ENCODE measurements around the gene HOMER3. TPM values are rescaled to one million over a fixed set of nuclear protein-coding genes. Genes with fewer than 3 reads are reported as not detected.

HOMER3 gene
- total RNA-seq, 1 donor from 2014 or later, result 106 TPM

DNA sequence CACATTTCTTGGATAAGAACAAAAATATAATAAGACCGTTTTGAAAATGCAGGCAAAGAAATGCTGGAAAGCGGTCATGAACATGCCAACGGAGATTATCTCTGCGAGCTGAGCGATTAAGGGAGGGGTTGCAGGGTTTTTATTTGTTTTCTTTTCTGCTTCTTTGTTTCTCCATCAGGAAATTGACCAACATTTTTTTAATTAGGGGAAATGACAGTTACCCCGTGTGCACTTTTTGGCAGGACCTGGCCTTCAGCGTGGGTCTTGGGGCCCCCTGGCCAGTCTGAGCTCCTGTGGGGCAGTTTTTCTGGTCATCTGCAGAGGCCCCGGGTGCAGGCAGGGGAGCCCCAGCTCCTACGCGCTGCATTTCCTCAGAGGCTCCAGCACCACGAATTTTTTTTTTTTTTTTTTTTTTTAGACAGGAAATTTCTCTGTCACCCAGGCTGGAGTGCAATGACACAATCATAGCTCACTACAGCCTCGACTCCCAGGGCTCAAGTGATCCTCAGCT, 31.3 kb upstream of the HOMER3 start:
- TF ChIP-seq, protein P1, sequence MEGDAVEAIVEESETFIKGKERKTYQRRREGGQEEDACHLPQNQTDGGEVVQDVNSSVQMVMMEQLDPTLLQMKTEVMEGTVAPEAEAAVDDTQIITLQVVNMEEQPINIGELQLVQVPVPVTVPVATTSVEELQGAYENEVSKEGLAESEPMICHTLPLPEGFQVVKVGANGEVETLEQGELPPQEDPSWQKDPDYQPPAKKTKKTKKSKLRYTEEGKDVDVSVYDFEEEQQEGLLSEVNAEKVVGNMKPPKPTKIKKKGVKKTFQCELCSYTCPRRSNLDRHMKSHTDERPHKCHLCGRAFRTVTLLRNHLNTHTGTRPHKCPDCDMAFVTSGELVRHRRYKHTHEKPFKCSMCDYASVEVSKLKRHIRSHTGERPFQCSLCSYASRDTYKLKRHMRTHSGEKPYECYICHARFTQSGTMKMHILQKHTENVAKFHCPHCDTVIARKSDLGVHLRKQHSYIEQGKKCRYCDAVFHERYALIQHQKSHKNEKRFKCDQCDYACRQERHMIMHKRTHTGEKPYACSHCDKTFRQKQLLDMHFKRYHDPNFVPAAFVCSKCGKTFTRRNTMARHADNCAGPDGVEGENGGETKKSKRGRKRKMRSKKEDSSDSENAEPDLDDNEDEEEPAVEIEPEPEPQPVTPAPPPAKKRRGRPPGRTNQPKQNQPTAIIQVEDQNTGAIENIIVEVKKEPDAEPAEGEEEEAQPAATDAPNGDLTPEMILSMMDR (conservative IDR thresholded peaks at IDR 0.05; ENCODE audit: low read depth, low read length), result no peak
- DNase-seq (ENCODE audit: low read depth), result no peak
- no peak overlapping the region for H3K4me3 ChIP-seq (ENCODE audit: low read depth, low read length)

DNA sequence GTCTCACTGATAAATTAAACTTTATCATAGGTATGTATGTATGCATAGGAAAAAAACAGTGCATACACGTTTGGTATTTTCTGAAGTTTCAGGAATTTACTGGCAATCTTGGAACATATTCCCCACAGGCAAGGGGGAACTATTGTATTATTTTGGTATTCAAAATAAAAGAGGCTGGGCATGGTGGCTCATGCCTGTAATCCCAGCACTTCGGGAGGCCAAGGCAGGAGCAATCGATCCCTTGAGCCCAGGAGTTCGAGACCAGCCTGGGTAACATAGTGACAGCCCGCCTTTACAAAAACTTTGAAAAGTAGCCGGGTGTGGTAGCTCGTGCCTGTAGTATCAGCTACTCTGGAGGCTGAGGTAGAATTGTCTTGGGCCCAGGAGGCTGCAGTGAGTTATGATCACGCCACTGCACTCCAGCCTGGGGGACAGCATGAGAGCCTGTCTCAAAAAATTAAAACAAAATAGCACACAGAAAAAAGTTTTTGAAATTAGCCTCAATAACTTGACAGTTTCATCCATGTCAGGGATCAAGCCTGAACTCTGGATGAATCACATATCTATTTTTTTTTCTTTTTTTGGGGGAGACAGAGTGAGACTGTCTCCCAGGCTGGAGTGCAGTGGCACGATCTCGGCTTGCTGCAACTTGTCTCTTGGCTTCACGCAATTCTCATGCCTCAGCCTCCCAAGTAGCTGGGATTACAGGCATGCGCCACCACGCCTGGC, 29.1 kb upstream of the HOMER3 start:
- DNase-seq (ENCODE audit: low read depth), result no peak
- TF ChIP-seq, protein P1 (conservative IDR thresholded peaks at IDR 0.05; ENCODE audit: low read depth, low read length), result no peak
- no peak overlapping the region for H3K4me3 ChIP-seq (ENCODE audit: low read depth, low read length)

DNA sequence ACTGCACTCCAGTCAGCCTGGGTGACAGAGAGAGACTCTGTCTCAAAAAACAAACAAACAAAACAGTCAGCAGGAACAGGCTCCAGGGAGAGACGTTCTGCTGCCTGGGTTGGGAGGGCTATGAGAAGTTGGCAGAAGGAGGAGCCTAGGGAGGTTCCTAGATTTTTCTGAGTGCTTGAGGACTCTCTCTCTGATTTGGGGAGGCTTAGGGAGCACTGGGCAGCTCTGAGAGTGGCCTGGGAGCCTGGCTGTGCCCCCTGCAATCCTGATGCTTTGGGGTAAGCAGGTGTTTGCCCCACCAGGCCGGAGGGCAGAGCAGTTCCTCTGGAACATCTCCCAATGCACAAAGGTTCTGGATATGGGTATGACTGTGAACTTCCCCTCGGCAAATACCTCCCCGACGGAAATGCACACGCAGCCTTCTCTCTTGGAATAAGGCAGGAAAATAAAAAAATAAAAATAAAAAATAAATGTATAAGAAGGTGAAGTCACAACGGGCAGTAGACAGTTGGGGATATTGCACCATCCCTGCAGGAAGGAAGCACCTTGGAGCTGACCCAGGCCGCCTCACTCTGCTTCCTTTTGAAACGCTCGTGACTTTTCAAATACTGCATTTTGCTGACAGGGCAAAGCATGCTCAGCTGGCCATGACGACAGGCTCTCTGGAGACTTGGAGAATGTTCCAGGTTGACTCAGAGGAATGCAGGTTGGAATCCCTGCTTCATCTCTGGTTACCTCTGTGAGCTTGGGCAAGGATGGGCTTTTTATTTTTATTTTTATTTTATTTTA, 26.5 kb upstream of the HOMER3 start:
- no peak overlapping the region for H3K4me3 ChIP-seq (ENCODE audit: low read depth, low read length)
- DNase-seq (ENCODE audit: low read depth), result peak; percentile 89
- TF ChIP-seq, protein P1 (conservative IDR thresholded peaks at IDR 0.05; ENCODE audit: low read depth, low read length), result no peak

DNA sequence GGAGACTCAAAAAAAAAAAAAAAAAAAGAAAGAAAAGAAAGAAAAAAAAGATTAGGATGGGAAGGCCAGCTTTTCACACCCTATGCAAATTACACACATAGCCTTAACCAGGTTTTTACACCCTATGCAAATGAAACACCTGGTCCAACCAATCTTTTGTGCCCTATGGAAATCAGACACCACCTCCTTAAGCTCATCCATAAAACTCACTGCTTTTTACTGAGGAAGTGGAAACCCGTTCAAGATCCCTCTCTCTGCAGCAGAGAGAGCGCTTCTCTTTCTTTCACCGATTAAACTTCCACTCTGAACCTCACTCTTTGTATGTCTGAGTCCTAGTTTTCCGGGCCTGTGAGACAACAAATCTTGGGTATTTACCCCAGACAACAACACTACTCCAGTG, 25.3 kb upstream of the HOMER3 start:
- H3K4me3 ChIP-seq (ENCODE audit: low read depth, low read length), result no peak overlapping the region
- DNase-seq (ENCODE audit: low read depth), result no peak
- TF ChIP-seq, protein P1 (conservative IDR thresholded peaks at IDR 0.05; ENCODE audit: low read depth, low read length), result no peak

DNA sequence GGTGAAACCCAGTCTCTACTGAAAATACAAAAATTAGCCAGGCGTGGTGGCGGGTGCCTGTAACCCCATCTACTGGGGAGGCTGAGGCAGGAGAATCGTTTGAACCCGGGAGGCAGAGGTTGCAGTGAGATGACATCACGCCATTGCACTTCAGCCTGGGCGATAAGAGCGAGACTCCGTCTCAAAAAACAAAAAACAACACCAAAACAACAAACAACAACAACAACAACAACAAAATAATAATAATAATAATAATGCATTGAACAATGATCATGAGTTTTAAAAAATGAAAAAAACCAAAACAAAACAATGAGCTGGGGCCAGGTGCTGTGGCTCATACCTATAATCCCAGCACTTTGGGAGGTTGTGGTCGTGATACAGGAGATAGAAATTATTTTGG, 23.1 kb upstream of the HOMER3 start:
- TF ChIP-seq, protein P1 (conservative IDR thresholded peaks at IDR 0.05; ENCODE audit: low read depth, low read length), result no peak
- H3K4me3 ChIP-seq (ENCODE audit: low read depth, low read length), result no peak overlapping the region
- no peak for DNase-seq (ENCODE audit: low read depth)

DNA sequence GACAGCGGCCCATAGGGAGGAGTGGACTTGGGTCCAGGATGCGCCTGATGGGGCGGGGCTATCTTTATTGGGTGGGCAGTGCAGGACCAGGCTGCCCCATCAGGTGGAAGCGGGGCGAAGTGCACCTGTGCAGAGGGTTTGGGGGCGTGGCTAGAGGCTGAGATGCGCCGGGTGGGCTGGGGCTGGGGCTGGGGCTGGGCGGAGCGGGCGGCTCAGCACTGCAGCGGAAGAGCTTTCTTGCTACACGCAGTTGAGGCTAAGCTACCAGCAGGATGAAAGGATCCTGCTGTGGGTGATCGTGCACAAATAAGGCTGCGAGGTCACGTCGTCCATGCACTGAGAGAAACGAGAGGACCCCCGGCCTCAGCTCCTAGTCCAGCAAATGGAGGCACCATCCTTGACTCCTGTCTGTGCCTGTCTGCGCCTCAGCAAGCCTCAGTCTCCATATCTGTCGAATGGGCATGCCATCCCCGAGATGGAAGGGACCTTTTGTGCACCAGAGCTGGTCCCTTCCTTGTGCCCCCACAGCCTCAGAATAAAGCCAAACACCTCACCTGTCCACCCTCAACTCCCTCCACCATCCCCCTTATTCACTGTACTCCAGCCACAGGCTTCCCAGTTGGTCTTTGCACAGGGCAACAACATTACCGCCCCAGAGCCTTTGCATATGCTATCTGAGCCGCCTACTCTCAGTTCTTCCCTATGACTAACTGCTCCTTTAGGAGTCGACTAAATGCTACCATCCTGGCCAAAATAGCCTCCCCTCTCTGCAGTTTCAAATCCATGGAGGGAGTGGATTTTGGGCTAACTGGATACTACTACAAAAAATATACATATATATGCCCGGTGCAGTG, 21.0 kb upstream of the HOMER3 start:
- H3K4me3 ChIP-seq (ENCODE audit: low read depth, low read length), result no peak overlapping the region
- TF ChIP-seq, protein P1 (conservative IDR thresholded peaks at IDR 0.05; ENCODE audit: low read depth, low read length), result no peak
- DNase-seq (ENCODE audit: low read depth), result no peak
